Measurements from ENCODE around the gene GSTT2.
"Not testable (repeated sequence)": the region's sequence is repeated elsewhere in the genome, so short reads cannot be mapped to it uniquely, and the experiment has no call there.

GSTT2 gene

GRCh38 chr22:23971927-23972326 is 8.0 kb upstream of the GSTT2 start:
- H3K27ac ChIP-seq; DNase-seq (ENCODE audit: low read depth, low spot score): not testable (repeated sequence)

GRCh38 chr22:23974345-23974744 is 5.6 kb upstream of the GSTT2 start, which contains the start of gene DDT:
TSS of gene DDT (minus strand) at chr22:23974441. CDS start at chr22:23974414, 27 bp downstream.
- H3K27ac ChIP-seq; DNase-seq (ENCODE audit: low read depth, low spot score): not testable (repeated sequence)

- DNase-seq (ENCODE audit: low read depth, low spot score); H3K27ac ChIP-seq: not testable (repeated sequence)
Observed at GRCh38 chr22:23974836-23975352, 5.0 kb upstream of the GSTT2 start.

- H3K27ac ChIP-seq; DNase-seq (ENCODE audit: low read depth, low spot score): not testable (repeated sequence)
Observed at GRCh38 chr22:23977304-23977703, 2.6 kb upstream of the GSTT2 start.

- H3K27ac ChIP-seq; DNase-seq (ENCODE audit: low read depth, low spot score): not testable (repeated sequence)
Observed at GRCh38 chr22:23980567-23980966, 633 bp downstream of the GSTT2 start.

GRCh38 chr22:23984430-23984829 is 4.5 kb downstream of the GSTT2 start:
- DNase-seq (ENCODE audit: low read depth, low spot score) = no peak
- no peak overlapping the region for H3K27ac ChIP-seq

- not testable (repeated sequence) for DNase-seq (ENCODE audit: low read depth, low spot score); H3K27ac ChIP-seq
Observed at GRCh38 chr22:23986089-23986488, 6.2 kb downstream of the GSTT2 start.

- not testable (repeated sequence) for H3K27ac ChIP-seq
Observed at GRCh38 chr22:23986538-23987178, 6.7 kb downstream of the GSTT2 start.

GRCh38 chr22:23989583-23990244 is 9.8 kb downstream of the GSTT2 start:
- H3K27ac ChIP-seq; DNase-seq (ENCODE audit: low read depth, low spot score): not testable (repeated sequence)

More at GRCh38 chr22:23986538-23987178, 6.7 kb downstream of the GSTT2 start:
- DNase-seq (ENCODE audit: low read depth, low spot score) = not testable (repeated sequence)

- not testable (repeated sequence) for DNase-seq (ENCODE audit: low read depth, low spot score); H3K27ac ChIP-seq
Observed at GRCh38 chr22:23993080-23993479, 13.1 kb downstream of the GSTT2 start.

GRCh38 chr22:23993581-23994177 is 13.7 kb downstream of the GSTT2 start:
- not testable (repeated sequence) for DNase-seq (ENCODE audit: low read depth, low spot score); H3K27ac ChIP-seq

- DNase-seq (ENCODE audit: low read depth, low spot score) = no peak
- H3K27ac ChIP-seq = no peak overlapping the region
Observed at GRCh38 chr22:23997092-23997491, 17.2 kb downstream of the GSTT2 start.

GRCh38 chr22:23999779-24000178 is 19.8 kb downstream of the GSTT2 start:
- not testable (repeated sequence) for DNase-seq (ENCODE audit: low read depth, low spot score)

GRCh38 chr22:24001314-24001713 is 21.4 kb downstream of the GSTT2 start:
- no peak for DNase-seq (ENCODE audit: low read depth, low spot score)
- H3K27ac ChIP-seq = no peak overlapping the region

More at GRCh38 chr22:23999779-24000178, 19.8 kb downstream of the GSTT2 start:
- H3K27ac ChIP-seq = not testable (repeated sequence)

- H3K27ac ChIP-seq = no peak overlapping the region
- no peak for DNase-seq (ENCODE audit: low read depth, low spot score)
Observed at GRCh38 chr22:24002272-24002671, 22.3 kb downstream of the GSTT2 start.

GRCh38 chr22:24002851-24003250 is 22.9 kb downstream of the GSTT2 start:
- no peak overlapping the region for H3K27ac ChIP-seq
- no peak for DNase-seq (ENCODE audit: low read depth, low spot score)

GRCh38 chr22:24003887-24004286 is 24.0 kb downstream of the GSTT2 start:
- no peak for DNase-seq (ENCODE audit: low read depth, low spot score)
- H3K27ac ChIP-seq = no peak overlapping the region

- no peak for DNase-seq (ENCODE audit: low read depth, low spot score)
- no peak within 1 kb of the TSS for H3K27ac ChIP-seq
Observed at GRCh38 chr22:24005201-24005600, 25.3 kb downstream of the GSTT2 start, which contains the start of gene GSTT4. TSS of gene GSTT4 (minus strand) at chr22:24005453. CDS start at chr22:24005356, 97 bp downstream.

- H3K27ac ChIP-seq = no peak overlapping the region
- DNase-seq (ENCODE audit: low read depth, low spot score) = no peak
Observed at GRCh38 chr22:24006207-24006913, 26.4 kb downstream of the GSTT2 start.

GRCh38 chr22:24006914-24007214 is 26.9 kb downstream of the GSTT2 start:
- DNase-seq (ENCODE audit: low read depth, low spot score) = no peak

More at GRCh38 chr22:24006914-24007214, 26.9 kb downstream of the GSTT2 start:
- no peak overlapping the region for H3K27ac ChIP-seq

Measured in epithelial cell of prostate (primary cell).